Breast epithelium (tissue), 3 donors: Measurements from ENCODE around the gene MUC5AC.

Source experiments
- POLR2A ChIP-seq: fragments of 450-650 bp; IDR thresholded peaks from one replicate; pipeline ENCODE4 v1.6.1; 2016; ENCODE audit warnings: antibody characterized with exemption, mild to moderate bottlenecking, moderate library complexity
- POLR2AphosphoS5 ChIP-seq, 3 donors: sonication (generic); formaldehyde crosslinking; IDR thresholded peaks; one replicate each; pipeline ENCODE4 v1.6.1; 2017; ENCODE audit warnings: antibody characterized with exemption in 3 of 3
- TF ChIP-seq, protein P1 (sequence below), 3 donors: fragments of 450-650 bp; IDR thresholded peaks; one replicate each; pipeline ENCODE4 v1.5.1; 2016 to 2017; ENCODE audit warnings: antibody characterized with exemption in 3 of 3, mild to moderate bottlenecking in 3 of 3, moderate library complexity in 3 of 3

DNA sequence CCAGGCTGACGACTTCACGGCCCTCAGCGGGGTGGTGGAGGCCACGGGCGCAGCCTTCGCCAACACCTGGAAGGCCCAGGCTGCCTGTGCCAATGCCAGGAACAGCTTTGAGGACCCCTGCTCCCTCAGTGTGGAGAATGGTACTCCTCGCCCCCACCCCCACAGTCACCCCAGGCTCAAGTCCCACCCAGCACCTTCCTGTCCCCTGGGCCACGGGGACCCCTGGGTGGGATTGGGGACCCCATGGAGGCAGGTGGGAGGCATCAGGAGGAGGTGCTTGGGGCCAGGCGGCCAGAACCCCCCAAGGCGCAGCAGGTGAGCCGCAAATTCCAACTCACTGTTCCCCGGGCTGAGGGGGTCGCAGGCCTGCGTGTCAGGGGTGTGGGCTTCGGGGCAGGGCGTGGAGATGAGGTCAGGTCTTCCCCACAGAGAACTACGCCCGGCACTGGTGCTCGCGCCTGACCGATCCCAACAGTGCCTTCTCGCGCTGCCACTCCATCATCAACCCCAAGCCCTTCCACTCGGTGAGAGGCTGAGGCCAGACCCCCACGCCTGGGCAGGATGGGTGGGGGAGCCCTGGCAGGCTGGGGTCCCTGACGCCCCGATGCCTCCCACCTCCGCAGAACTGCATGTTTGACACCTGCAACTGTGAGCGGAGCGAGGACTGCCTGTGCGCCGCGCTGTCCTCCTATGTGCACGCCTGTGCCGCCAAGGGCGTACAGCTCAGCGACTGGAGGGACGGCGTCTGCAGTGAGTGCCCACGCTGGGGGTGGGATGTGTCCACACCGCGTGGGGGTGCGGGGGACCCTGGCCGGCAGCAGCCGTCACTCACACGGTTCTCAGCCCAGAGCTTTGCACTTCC, 74.5 kb downstream of the MUC5AC start:
- TF ChIP-seq, protein P1, sequence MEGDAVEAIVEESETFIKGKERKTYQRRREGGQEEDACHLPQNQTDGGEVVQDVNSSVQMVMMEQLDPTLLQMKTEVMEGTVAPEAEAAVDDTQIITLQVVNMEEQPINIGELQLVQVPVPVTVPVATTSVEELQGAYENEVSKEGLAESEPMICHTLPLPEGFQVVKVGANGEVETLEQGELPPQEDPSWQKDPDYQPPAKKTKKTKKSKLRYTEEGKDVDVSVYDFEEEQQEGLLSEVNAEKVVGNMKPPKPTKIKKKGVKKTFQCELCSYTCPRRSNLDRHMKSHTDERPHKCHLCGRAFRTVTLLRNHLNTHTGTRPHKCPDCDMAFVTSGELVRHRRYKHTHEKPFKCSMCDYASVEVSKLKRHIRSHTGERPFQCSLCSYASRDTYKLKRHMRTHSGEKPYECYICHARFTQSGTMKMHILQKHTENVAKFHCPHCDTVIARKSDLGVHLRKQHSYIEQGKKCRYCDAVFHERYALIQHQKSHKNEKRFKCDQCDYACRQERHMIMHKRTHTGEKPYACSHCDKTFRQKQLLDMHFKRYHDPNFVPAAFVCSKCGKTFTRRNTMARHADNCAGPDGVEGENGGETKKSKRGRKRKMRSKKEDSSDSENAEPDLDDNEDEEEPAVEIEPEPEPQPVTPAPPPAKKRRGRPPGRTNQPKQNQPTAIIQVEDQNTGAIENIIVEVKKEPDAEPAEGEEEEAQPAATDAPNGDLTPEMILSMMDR (IDR thresholded peaks at IDR 0.05): no peak
- no peak for TF ChIP-seq POLR2A
- TF ChIP-seq POLR2AphosphoS5 (IDR thresholded peaks at IDR 0.05): no peak
